Natural killer cell (primary cell): ENCODE data around the gene ZBED1. TPM values are rescaled to one million over a fixed set of nuclear protein-coding genes. Genes with fewer than 3 reads are reported as not detected.

ENCODE experiments used
- ATAC-seq, 3 donors: fragments of 150-1000 bp in 2 of 3; fragments of 200-7000 bp in 1 of 3; cut with Tn5 transposase; 1 replicate in 1 of 3; 2 replicates in 2 of 3; pipeline ENCODE4 v1.10.0; 2021; ENCODE audit warnings: mild to moderate bottlenecking in 2 of 3, moderate library complexity in 2 of 3
- DNase-seq, 2 donors: peaks; one replicate each; pipeline versions ENCODE4 v3.0.0 to v3.0.0-alpha.2; 2013 to 2021; ENCODE audit warnings: mixed read lengths in 1 of 2
- H3K27ac ChIP-seq: one replicate; pipeline ENCODE4 v1.5.1; 2013; ENCODE audit warnings: mild to moderate bottlenecking, low read length
- H3K27me3 ChIP-seq: one replicate; pipeline ENCODE4 v1.6.1; 2013; ENCODE audit warnings: low read length; ENCODE audit not compliant: control insufficient read depth, insufficient read depth
- H3K36me3 ChIP-seq: one replicate; pipeline ENCODE4 v1.6.1; 2013; ENCODE audit warnings: low read length; ENCODE audit not compliant: control insufficient read depth, insufficient read depth
- H3K4me1 ChIP-seq: one replicate; pipeline ENCODE4 v1.6.1; 2013; ENCODE audit warnings: low read length; ENCODE audit not compliant: control insufficient read depth, insufficient read depth
- H3K4me3 ChIP-seq: one replicate; pipeline ENCODE4 v1.5.1; 2013; ENCODE audit warnings: low read length
- H3K9me3 ChIP-seq: one replicate; pipeline ENCODE4 v1.6.1; 2013; ENCODE audit warnings: low read length; ENCODE audit not compliant: control insufficient read depth, insufficient read depth
- H3K27ac Mint-ChIP-seq, 2 donors: one replicate each; pipeline ENCODE4 v1.8.0; 2022; ENCODE audit warnings: mild to moderate bottlenecking in 2 of 2, mixed read lengths in 2 of 2, moderate library complexity in 1 of 2
- H3K27me3 Mint-ChIP-seq, 2 donors: one replicate each; pipeline ENCODE4 v1.8.0; 2022; ENCODE audit warnings: low read depth in 2 of 2, mixed read lengths in 2 of 2
- H3K36me3 Mint-ChIP-seq: one replicate; pipeline ENCODE4 v1.8.0; 2022; ENCODE audit warnings: mixed read lengths
- H3K4me1 Mint-ChIP-seq, 2 donors: one replicate each; pipeline ENCODE4 v1.8.0; 2022; ENCODE audit warnings: mixed read lengths in 2 of 2
- H3K4me3 Mint-ChIP-seq: one replicate; pipeline ENCODE4 v1.8.0; 2022; ENCODE audit warnings: mild to moderate bottlenecking, moderate library complexity, mixed read lengths
- H3K9me3 Mint-ChIP-seq, 2 donors: one replicate each; pipeline ENCODE4 v1.8.0; 2022; ENCODE audit warnings: mixed read lengths in 2 of 2
- CTCF ChIP-seq: fragments of 200-600 bp; IDR thresholded peaks from one replicate; pipeline ENCODE4 v1.8.0; 2022; ENCODE audit warnings: antibody characterized with exemption
- WGBS: methylation state at CpG from one replicate; pipeline ENCODE4 v1.1.7; 2013; ENCODE audit warnings: missing lambda C conversion rate; ENCODE audit not compliant: insufficient coverage; 5-methylcytosine and 5-hydroxymethylcytosine counted together
- intact Hi-C: fragments of 100-400 bp; cut with micrococcal nuclease; formaldehyde crosslinking; loops from one replicate; pipeline ENCODE4 v1.14.2; 2022
- total RNA-seq, 4 donors: library from RNA; stranded (reverse); fragments of 120-200 nt in 1 of 4; gene quantifications; one replicate each; pipeline versions ENCODE4 v1.2.3 to v1.2.4, GENCODE V29; 2013 to 2022

Gene ZBED1
- total RNA-seq, 3 donors from 2014 or later (not counting 1 experiment from before 2014, with no cell fraction given) = 30.5 to 36.3 (median 33.8) TPM

DNA sequence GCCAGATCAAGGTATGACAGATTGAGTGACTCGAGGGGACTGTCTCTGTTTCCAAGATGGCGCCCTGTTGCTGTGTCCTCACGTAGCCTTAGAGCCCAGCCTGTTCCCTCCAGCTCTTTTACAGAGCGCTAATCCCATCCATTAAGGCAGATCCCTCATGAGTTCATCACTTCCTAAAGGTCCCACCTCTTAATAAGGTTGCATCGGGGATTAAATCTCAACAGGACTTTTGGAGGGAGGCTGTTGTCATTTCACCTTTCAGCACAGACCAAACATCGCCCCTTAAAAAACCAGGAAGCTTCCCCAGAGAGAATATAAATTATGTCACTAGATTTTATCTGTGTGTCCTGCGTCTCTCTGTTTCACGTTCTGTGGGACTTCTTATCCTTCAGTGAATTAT is 32.6 kb upstream of the ZBED1 start:
- no peak for ATAC-seq
- Histone ChIP-seq H3K36me3 (no peaks in the 10 kb centered on the region), H3K27me3 (peaks cover 2% of the 10 kb centered on the region), H3K4me1 (no peaks in the 10 kb centered on the region), H3K27ac (no peak overlapping the region), H3K4me3 (no peak overlapping the region), H3K9me3 (no peaks in the 10 kb centered on the region)
- DNase-seq = no peak
- no peak for TF ChIP-seq CTCF
- 67% methylated on average over 6 of the region's 8 CpGs for WGBS
- Mint-ChIP-seq H3K27ac (no peak overlapping the region), H3K4me1 (no peaks in the 10 kb centered on the region), H3K36me3 (no peaks in the 10 kb centered on the region), H3K9me3 (peaks cover 0 to 2% of the 10 kb centered on the region in 2 donors), H3K27me3 (peaks cover 5 to 6% of the 10 kb centered on the region in 2 donors), H3K4me3 (no peak overlapping the region)
- intact Hi-C loops = no loop called here

GRCh38 chrX:2526390-2526789 is 25.6 kb upstream of the ZBED1 start:
- Mint-ChIP-seq H3K9me3 (no peaks in the 10 kb centered on the region), H3K27me3 (peaks cover 15 to 28% of the 10 kb centered on the region in 2 donors), H3K36me3 (no peaks in the 10 kb centered on the region), H3K4me1 (no peaks in the 10 kb centered on the region), H3K27ac (no peak overlapping the region), H3K4me3 (no peak overlapping the region)
- Histone ChIP-seq H3K27ac (no peak overlapping the region), H3K4me1 (no peaks in the 10 kb centered on the region), H3K36me3 (no peaks in the 10 kb centered on the region), H3K9me3 (no peaks in the 10 kb centered on the region), H3K27me3 (no peaks in the 10 kb centered on the region), H3K4me3 (no peak overlapping the region)
- WGBS = 71% methylated on average over 8 of the region's 10 CpGs
- ATAC-seq = no peak
- intact Hi-C loops = no loop called here
- no peak for DNase-seq
- TF ChIP-seq CTCF = no peak

DNA sequence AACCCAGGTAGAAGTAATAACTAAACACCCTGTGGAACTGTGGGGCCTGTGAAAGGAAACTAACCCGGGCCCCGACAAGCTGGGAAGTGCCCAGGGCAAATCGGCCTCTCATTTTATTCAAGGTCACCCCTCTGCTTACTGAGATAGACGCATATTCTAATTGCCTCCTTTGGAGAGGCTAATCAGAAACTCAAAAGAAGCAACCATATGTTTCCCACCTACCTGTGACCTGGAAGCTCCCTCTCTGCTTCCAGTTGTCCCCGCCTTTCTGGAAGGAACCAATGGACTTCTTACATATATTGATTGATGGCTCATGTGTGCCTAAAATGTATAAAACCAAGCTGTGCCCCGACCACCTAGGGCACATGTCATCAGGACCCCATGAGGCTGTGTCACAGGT is 23.1 kb upstream of the ZBED1 start:
- peaks cover 15 to 27% of the 10 kb centered on the region in 2 donors for H3K27me3 Mint-ChIP-seq
- Histone ChIP-seq H3K27me3 (no peaks in the 10 kb centered on the region), H3K9me3 (no peaks in the 10 kb centered on the region), H3K36me3 (no peaks in the 10 kb centered on the region), H3K27ac (no peak overlapping the region), H3K4me3 (no peak overlapping the region), H3K4me1 (no peaks in the 10 kb centered on the region)
- H3K36me3 Mint-ChIP-seq = no peaks in the 10 kb centered on the region
- 96% methylated on average over 6 of the region's 6 CpGs for WGBS
- intact Hi-C loops = no loop called here
- no peak overlapping the region for H3K27ac Mint-ChIP-seq
- no peak for TF ChIP-seq CTCF
- no peak for ATAC-seq
- no peaks in the 10 kb centered on the region for H3K4me1 Mint-ChIP-seq
- no peaks in the 10 kb centered on the region for H3K9me3 Mint-ChIP-seq
- DNase-seq = no peak
- H3K4me3 Mint-ChIP-seq = no peak overlapping the region

DNA sequence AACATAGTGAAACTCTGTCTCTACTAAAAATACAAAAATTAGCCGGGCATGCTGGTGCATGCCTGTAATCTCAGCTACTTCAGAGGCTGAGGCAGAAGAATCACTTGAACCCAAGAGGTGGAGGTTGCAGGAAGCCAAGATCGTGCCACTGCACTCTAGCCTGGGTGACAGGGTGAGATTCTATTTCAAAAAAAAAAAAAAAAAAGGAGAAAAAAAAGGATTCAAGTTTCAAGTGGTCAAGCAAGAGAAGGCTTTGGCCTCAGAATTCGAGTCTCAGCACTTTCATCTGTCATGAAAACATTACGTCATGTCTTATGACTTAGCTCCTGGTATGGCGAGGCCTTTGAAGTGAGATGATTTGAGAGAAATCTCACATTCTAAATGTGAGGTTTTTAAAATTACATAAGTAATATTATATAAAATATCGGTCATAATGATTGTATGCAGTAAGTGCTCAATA is 21.2 kb upstream of the ZBED1 start:
- intact Hi-C loops = no loop called here
- H3K4me1 ChIP-seq = no peaks in the 10 kb centered on the region
- Mint-ChIP-seq H3K27ac (no peak overlapping the region), H3K9me3 (no peaks in the 10 kb centered on the region), H3K4me3 (no peak overlapping the region), H3K27me3 (peaks cover 12 to 15% of the 10 kb centered on the region in 2 donors), H3K36me3 (no peaks in the 10 kb centered on the region), H3K4me1 (no peaks in the 10 kb centered on the region)
- 66% methylated on average over 4 of the region's 6 CpGs for WGBS
- DNase-seq (no peak), ATAC-seq (no peak)
- H3K36me3 ChIP-seq = no peaks in the 10 kb centered on the region
- TF ChIP-seq CTCF = no peak
- no peaks in the 10 kb centered on the region for H3K27me3 ChIP-seq
- no peak overlapping the region for H3K27ac ChIP-seq
- no peaks in the 10 kb centered on the region for H3K9me3 ChIP-seq
- H3K4me3 ChIP-seq = no peak overlapping the region
